H1 (cell line): ENCODE measurements around the gene PPOX. TPM values are rescaled to one million over a fixed set of nuclear protein-coding genes. Genes with fewer than 3 reads are reported as not detected.

ENCODE experiments used
- CTCF ChIA-PET: fragments of 300-600 bp; sonication (Branson Sonifier 250); formaldehyde crosslinking; loops from one replicate; lab custom pipeline; 2021; ENCODE audit not compliant: partially characterized antibody; lab: Charles Lee
- POLR2A ChIA-PET: fragments of 300-600 bp; sonication (Branson Sonifier 250); formaldehyde crosslinking; loops from one replicate; lab custom pipeline; 2021; ENCODE audit warnings: inconsistent platforms; ENCODE audit not compliant: partially characterized antibody; lab: Charles Lee
- DNase-seq, 2 experiments: peaks; one replicate each; pipeline versions ENCODE4 v3.0.0 to v3.0.0-alpha.2; 2010 to 2022; ENCODE audit warnings: low spot score in 2 of 2, low read depth in 1 of 2, mixed read lengths in 1 of 2
- FAIRE-seq: peaks from 2 replicates; lab custom pipeline; 2011; peaks lifted over from hg19 to GRCh38; lab: Jason Lieb, UNC
- H2AFZ ChIP-seq: 2 replicates; pipeline ENCODE4 v1.8.1; 2012; ENCODE audit warnings: low read length, inconsistent platforms
- H2AK5ac ChIP-seq: 2 replicates; pipeline ENCODE4 v1.6.1; 2013; ENCODE audit warnings: low read depth, low read length
- H2BK120ac ChIP-seq: replicated peaks from 2 replicates; pipeline ENCODE3; 2013; ENCODE audit warnings: low read depth, low read length, inconsistent platforms
- H2BK12ac ChIP-seq: 2 replicates; pipeline ENCODE4 v1.6.1; 2013; ENCODE audit warnings: low read depth, low read length
- H2BK15ac ChIP-seq: 2 replicates; pipeline ENCODE4 v1.6.1; 2013; ENCODE audit warnings: low read length
- H2BK20ac ChIP-seq: 2 replicates; pipeline ENCODE4 v1.6.1; 2013; ENCODE audit warnings: low read length
- H2BK5ac ChIP-seq: 2 replicates; pipeline ENCODE4 v1.6.1; 2013; ENCODE audit warnings: low read depth, low read length
- H3K14ac ChIP-seq: 2 replicates; pipeline ENCODE4 v1.6.1; 2013; ENCODE audit warnings: inconsistent platforms; ENCODE audit not compliant: insufficient read length
- H3K18ac ChIP-seq: 2 replicates; pipeline ENCODE4 v1.6.1; 2013; ENCODE audit warnings: low read length; ENCODE audit errors: extremely low read depth
- H3K23ac ChIP-seq: 2 replicates; pipeline ENCODE4 v1.6.1; 2013; ENCODE audit warnings: inconsistent platforms; ENCODE audit not compliant: insufficient read length
- H3K23me2 ChIP-seq: 2 replicates; pipeline ENCODE4 v1.6.1; 2013; ENCODE audit warnings: low read depth, low read length
- H3K27ac ChIP-seq: 2 replicates; pipeline ENCODE4 v1.6.1; 2011; ENCODE audit warnings: low read depth, low read length, inconsistent platforms
- H3K27me3 ChIP-seq, 4 experiments: replicated peaks in 1 of 4; 1 replicate in 1 of 4; 2 replicates in 3 of 4; pipeline versions ENCODE4 v1.6.1 to v1.8.1; 2011 to 2013; ENCODE audit warnings: low read length in 3 of 4, mild to moderate bottlenecking in 3 of 4, inconsistent platforms in 2 of 4, mixed read lengths in 2 of 4, moderate library complexity in 1 of 4; ENCODE audit not compliant: control insufficient read depth in 3 of 4, insufficient read depth in 3 of 4; ENCODE audit errors: extremely low read depth in 1 of 4
- H3K36me3 ChIP-seq, 4 experiments: 2 replicates each; pipeline versions ENCODE4 v1.6.1 to v1.8.1; 2011 to 2013; ENCODE audit warnings: mild to moderate bottlenecking in 4 of 4, low read length in 3 of 4, moderate library complexity in 2 of 4, control low read depth in 1 of 4, inconsistent platforms in 1 of 4; ENCODE audit not compliant: insufficient read depth in 4 of 4, control insufficient read depth in 2 of 4
- H3K4ac ChIP-seq: replicated peaks from 2 replicates; pipeline ENCODE3; 2013; ENCODE audit warnings: low read length, low read depth, mixed read lengths, inconsistent platforms; ENCODE audit not compliant: insufficient read length
- H3K4me1 ChIP-seq, 4 experiments: replicated peaks in 1 of 4; 1 replicate in 1 of 4; 2 replicates in 3 of 4; pipeline versions ENCODE4 v1.6.1 to v1.8.1; 2011 to 2013; ENCODE audit warnings: low read length in 3 of 4, inconsistent platforms in 2 of 4, mixed read lengths in 1 of 4; ENCODE audit not compliant: insufficient read depth in 4 of 4, control insufficient read depth in 3 of 4
- H3K4me2 ChIP-seq, 2 experiments: 2 replicates each; pipeline versions ENCODE4 v1.6.1 to v1.8.1; 2011 to 2013; ENCODE audit warnings: low read depth in 2 of 2, low read length in 2 of 2, control low read depth in 1 of 2, inconsistent platforms in 1 of 2, mild to moderate bottlenecking in 1 of 2; ENCODE audit not compliant: insufficient read depth in 1 of 2
- H3K4me3 ChIP-seq, 4 experiments: fragments of 200-600, 300-600 bp in 1 of 4; sonication (generic), shearing (Covaris generic), sonication (Bioruptor Twin) in 1 of 4; 2 replicates each; pipeline versions ENCODE4 v1.5.1 to v1.8.1; 2011 to 2016; ENCODE audit warnings: low read length in 4 of 4, low read depth in 3 of 4, control low read depth in 2 of 4, inconsistent platforms in 2 of 4, mild to moderate bottlenecking in 2 of 4, mixed read lengths in 1 of 4, moderate library complexity in 1 of 4; ENCODE audit not compliant: insufficient read depth in 2 of 4; ENCODE audit errors: extremely low read depth in 1 of 4
- H3K56ac ChIP-seq: replicated peaks from 2 replicates; pipeline ENCODE3; 2013; ENCODE audit warnings: low read depth, mild to moderate bottlenecking, mixed read lengths, low read length, inconsistent platforms; ENCODE audit not compliant: insufficient read length
- H3K79me1 ChIP-seq: 2 replicates; pipeline ENCODE4 v1.6.1; 2013; ENCODE audit warnings: low read depth, low read length, control low read depth
- H3K79me2 ChIP-seq, 2 experiments: 2 replicates each; pipeline versions ENCODE4 v1.6.1 to v1.8.1; 2012 to 2013; ENCODE audit warnings: low read length in 2 of 2, mild to moderate bottlenecking in 2 of 2, inconsistent platforms in 1 of 2; ENCODE audit not compliant: insufficient read depth in 2 of 2, control insufficient read depth in 1 of 2
- H3K9ac ChIP-seq, 4 experiments: replicated peaks in 1 of 4; 1 replicate in 1 of 4; 2 replicates in 3 of 4; pipeline versions ENCODE4 v1.6.1 to v1.8.1; 2011 to 2013; ENCODE audit warnings: low read depth in 3 of 4, low read length in 3 of 4, control low read depth in 2 of 4, mild to moderate bottlenecking in 2 of 4, moderate library complexity in 2 of 4, inconsistent platforms in 1 of 4; ENCODE audit errors: extremely low read depth in 1 of 4
- H3K9me3 ChIP-seq, 2 experiments: 2 replicates each; pipeline versions ENCODE4 v1.6.1 to v1.8.1; 2012 to 2013; ENCODE audit warnings: mild to moderate bottlenecking in 2 of 2, moderate library complexity in 2 of 2, control low read depth in 1 of 2, inconsistent platforms in 1 of 2, low read depth in 1 of 2, low read length in 1 of 2, mixed read lengths in 1 of 2; ENCODE audit not compliant: insufficient read depth in 2 of 2
- H4K20me1 ChIP-seq, 2 experiments: replicated peaks in 1 of 2; 2 replicates each; pipeline versions ENCODE3 to v1.8.1; 2011 to 2013; ENCODE audit warnings: inconsistent platforms in 2 of 2, low read length in 2 of 2, mild to moderate bottlenecking in 1 of 2; ENCODE audit not compliant: insufficient read depth in 2 of 2, control insufficient read depth in 1 of 2
- H4K5ac ChIP-seq: 2 replicates; pipeline ENCODE4 v1.6.1; 2013; ENCODE audit warnings: low read length, low read depth, mixed read lengths, inconsistent platforms; ENCODE audit not compliant: insufficient read length
- H4K8ac ChIP-seq: 2 replicates; pipeline ENCODE4 v1.8.0; 2013; ENCODE audit warnings: mild to moderate bottlenecking, moderate library complexity, low read length, inconsistent platforms; ENCODE audit not compliant: insufficient read depth; ENCODE audit errors: extremely low read depth
- H4K91ac ChIP-seq: replicated peaks from 2 replicates; pipeline ENCODE3; 2013; ENCODE audit warnings: low read length, mixed read lengths, inconsistent platforms; ENCODE audit not compliant: insufficient read length
- CTBP2 ChIP-seq: IDR thresholded peaks from 2 replicates; pipeline ENCODE4 v1.7.0; 2011; ENCODE audit warnings: borderline replicate concordance, mild to moderate bottlenecking, moderate library complexity, mixed read lengths, low read length; ENCODE audit not compliant: insufficient read depth, insufficient read length
- GTF2F1 ChIP-seq: IDR thresholded peaks from 2 replicates; pipeline ENCODE4 v1.6.1; 2012; ENCODE audit warnings: low read depth, low read length, improper control_type of control experiment, borderline replicate concordance
- HDAC2 ChIP-seq, 2 experiments: fragments of 300-600 bp in 1 of 2; sonication (generic) in 1 of 2; IDR thresholded peaks; 2 replicates each; pipeline ENCODE4 v1.6.1; 2011 to 2012; ENCODE audit warnings: low read depth in 2 of 2, low read length in 2 of 2, mild to moderate bottlenecking in 2 of 2, moderate library complexity in 2 of 2, borderline replicate concordance in 1 of 2, inconsistent platforms in 1 of 2
- KDM1A ChIP-seq: fragments of 200-600, 300-600 bp; sonication (generic); IDR thresholded peaks from 2 replicates; pipeline ENCODE4 v1.7.1; 2016; ENCODE audit warnings: mild to moderate bottlenecking, low read length, borderline replicate concordance
- KDM4A ChIP-seq: IDR thresholded peaks from one replicate; pipeline ENCODE4 v1.7.1; 2012; ENCODE audit warnings: low read depth, mild to moderate bottlenecking, moderate library complexity, low read length, inconsistent platforms; ENCODE audit not compliant: severe bottlenecking
- RXRA ChIP-seq: IDR thresholded peaks from 2 replicates; pipeline ENCODE4 v1.6.1; 2011; ENCODE audit warnings: low read depth, mild to moderate bottlenecking, low read length, moderate library complexity; ENCODE audit not compliant: insufficient read depth
- SIN3A ChIP-seq, 2 experiments: IDR thresholded peaks in 1 of 2; conservative IDR thresholded peaks in 1 of 2; 2 replicates each; pipeline ENCODE4 v1.6.1; 2011 to 2012; ENCODE audit warnings: low read length in 2 of 2, improper control_type of control experiment in 1 of 2, low read depth in 1 of 2, mild to moderate bottlenecking in 1 of 2
- SIRT6 ChIP-seq: IDR thresholded peaks from one replicate; pipeline ENCODE4 v1.7.1; 2012; ENCODE audit warnings: low read length, inconsistent platforms
- whole genome bisulfite sequencing, 2 experiments: shearing (Covaris generic) in 1 of 2; methylation state at CpG; one replicate each; pipeline versions ENCODE4 v1.1.6 to v1.1.7; 2013 to 2015; ENCODE audit warnings: low lambda C conversion rate in 2 of 2, mixed read lengths in 2 of 2, inconsistent platforms in 1 of 2, low coverage in 1 of 2, missing lambda C conversion rate in 1 of 2; ENCODE audit not compliant: insufficient replicate concordance in 2 of 2, insufficient coverage in 1 of 2, insufficient read length in 1 of 2; ENCODE audit errors: extremely low coverage in 1 of 2, missing lambda C conversion rate in 1 of 2; 5-methylcytosine and 5-hydroxymethylcytosine counted together
- polyA plus RNA-seq, 7 experiments: library from polyadenylated mRNA; depleted of rRNA in 3 of 7; stranded (reverse) in 5 of 7; unstranded in 2 of 7; fragments of >200 nt in 5 of 7; fragments of 200-250 nt in 2 of 7; gene quantifications; 1 replicate in 5 of 7; 2 replicates in 1 of 7; 4 replicates in 1 of 7; pipeline versions ENCODE4 v1.2.1 to v1.2.3, GENCODE V29; 2011 to 2013; ENCODE audit warnings: missing spikeins in 2 of 7, mixed read lengths in 2 of 7
- total RNA-seq: library from RNA; stranded (reverse); fragmentation: NEBNext Ultra II Directional; extraction: Animal tissue kit (Norgen Biotek cat#: 25700); gene quantifications from 2 replicates; pipeline ENCODE4 v1.2.1, GENCODE V29; 2021

PPOX gene
- total and polyA plus RNA-seq, 2 of the 8 experiments (the other 6 are each of a cell fraction or from before 2014, with no cell fraction given) = 39.4 to 40.4 TPM

- H3K9me3 ChIP-seq = no peaks in the 10 kb centered on the region
- no peak overlapping the region for H4K5ac ChIP-seq
- peaks cover 13% of the 10 kb centered on the region for H3K79me1 ChIP-seq
- H3K23me2 ChIP-seq = peaks cover 12% of the 10 kb centered on the region
- H2BK15ac ChIP-seq = peak overlapping the region; percentile 25; the same call in 1 of the 2 replicates
- no peak overlapping the region for H3K27ac ChIP-seq
- H3K4me1 ChIP-seq = peaks cover 4 to 10% (median 5%) of the 10 kb centered on the region in 4 experiments; a peak in 6 of 7 replicates
- no peak overlapping the region for H2BK120ac ChIP-seq
- 79% methylated on average over 10 of the region's 10 CpGs; no CpG with 5 or more reads in 1 of the 2 experiments for WGBS, 2 experiments
- DNase-seq (peak in 1 of 2 experiments; percentile 47), FAIRE-seq (no peak)
- H3K56ac ChIP-seq = no peak overlapping the region
- no peak overlapping the region for H3K4ac ChIP-seq
- ChIA-PET POLR2A (no interaction called here), CTCF (interaction anchor here (0.6 to 1.0 kb wide), 8 partner anchors 8 to 183 kb away, joined by 3 to 4 read pairs (median 3); partner anchors contain the start of genes KLHDC9 and PPOX)
- H2BK20ac ChIP-seq = no peak overlapping the region
- no peak overlapping the region for H4K8ac ChIP-seq
- H2BK5ac ChIP-seq = no peak overlapping the region
- H3K79me2 ChIP-seq = peaks cover 0 to 41% of the 10 kb centered on the region in 2 experiments; a peak in 2 of 4 replicates
- peak overlapping the region; percentile 13 for H4K91ac ChIP-seq
- no peaks in the 10 kb centered on the region for H3K27me3 ChIP-seq
- H3K4me2 ChIP-seq = peak overlapping the region; percentile 77 to 100
- H2BK12ac ChIP-seq = 0 out of 2 replicates have a peak overlapping the region, but pooled peaks have one; percentile 53
- no peak overlapping the region for H3K23ac ChIP-seq
- H3K9ac ChIP-seq = peak overlapping the region in 3 of 4 experiments; percentile 83 to 87 (median 86); a peak in 5 of 7 replicates
- no peak overlapping the region for H2AFZ ChIP-seq
- H3K36me3 ChIP-seq = peaks cover 15 to 45% (median 32%) of the 10 kb centered on the region in 4 experiments
- H2AK5ac ChIP-seq = no peak overlapping the region
- H4K20me1 ChIP-seq = peaks cover 0 to 13% of the 10 kb centered on the region in 2 experiments
- H3K18ac ChIP-seq = no peak overlapping the region
- H3K14ac ChIP-seq = no peak overlapping the region
- H3K4me3 ChIP-seq = peak overlapping the region; percentile 84 to 99 (median 93); a peak in 7 of 8 replicates
- TF ChIP-seq SIRT6 (no peak), SIN3A (conservative IDR thresholded peaks at IDR 0.05 in 1 of 2, IDR thresholded peaks at IDR 0.05 in 1 of 2; ENCODE audit: low read depth in 1 of 2, low read length in 2 of 2) (0 out of 4 replicates have a peak, but pooled peaks of 1 of the 2 experiments have one; percentile 33), KDM4A (no peak), GTF2F1 (no peak), HDAC2 (IDR thresholded peaks at IDR 0.05; ENCODE audit: borderline replicate concordance in 1 of 2, low read depth in 2 of 2, low read length in 2 of 2) (no peak), RXRA (no peak), KDM1A (no peak), CTBP2 (no peak)
Measured at GRCh38 chr1:161119092-161119903, 46.9 kb upstream of the PPOX start.
